Activated CD4-positive, alpha-beta T cell treated with anti-CD3 and anti-CD28 coated beads for 24 hours (primary cell): ENCODE measurements around the gene SMCO4.
"Not testable (repeated sequence)": the region's sequence is repeated elsewhere in the genome, so short reads cannot be mapped to it uniquely, and the experiment has no call there.

Experiments used
- DNase-seq, 2 donors: peaks; one replicate each; pipeline ENCODE4 v3.0.0-alpha.2; 2020; ENCODE audit warnings: low read depth in 2 of 2

The SMCO4 gene

DNA sequence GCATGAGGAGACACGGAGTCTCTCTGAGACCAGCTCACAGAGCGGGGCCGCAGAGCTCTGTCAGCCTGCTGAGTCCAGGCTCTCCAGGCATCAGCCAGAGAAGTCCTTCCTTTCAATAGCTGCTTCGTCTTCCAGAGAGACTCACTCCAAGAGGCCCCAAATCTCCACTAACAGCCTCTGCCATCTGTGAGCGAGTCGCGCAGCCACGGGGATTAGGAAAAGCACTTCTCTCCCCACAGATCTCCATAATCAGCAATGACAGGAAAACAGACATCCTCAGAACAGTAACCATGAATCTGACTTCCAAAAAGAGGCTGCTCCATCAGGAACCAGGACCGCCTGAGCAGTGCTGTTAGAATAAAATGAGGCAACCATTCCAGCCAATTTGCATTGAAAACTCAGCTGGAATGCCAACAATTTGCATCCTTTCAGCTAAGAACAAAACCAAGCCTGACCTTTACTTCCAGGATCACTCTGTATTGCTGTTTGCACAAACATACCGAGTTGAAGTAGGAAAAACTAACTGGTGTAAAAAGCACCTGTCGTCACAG lies 65.4 kb downstream of the SMCO4 start:
- no peak for DNase-seq

DNA sequence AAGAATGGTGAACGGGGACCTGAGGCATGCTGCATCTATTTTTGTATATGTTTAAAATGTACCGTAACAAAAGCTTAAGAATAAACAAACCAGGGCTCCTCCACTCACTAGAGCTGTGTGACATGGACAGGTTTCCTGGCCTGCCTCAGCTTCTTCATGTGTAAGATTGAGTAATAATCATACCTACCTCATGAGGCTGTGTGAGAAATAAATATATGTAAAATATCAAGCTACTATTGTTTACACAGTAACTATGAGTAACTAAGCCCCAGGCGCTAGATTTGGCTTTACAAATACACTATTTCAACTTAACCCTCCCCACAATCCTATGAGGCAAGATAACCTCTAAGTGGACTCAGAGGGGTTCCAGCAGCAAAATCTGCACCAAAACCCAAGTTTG lies 66.4 kb downstream of the SMCO4 start:
- no peak for DNase-seq

GRCh38 chr11:93474123-93474522 lies 69.1 kb downstream of the SMCO4 start:
- no peak for DNase-seq

DNA sequence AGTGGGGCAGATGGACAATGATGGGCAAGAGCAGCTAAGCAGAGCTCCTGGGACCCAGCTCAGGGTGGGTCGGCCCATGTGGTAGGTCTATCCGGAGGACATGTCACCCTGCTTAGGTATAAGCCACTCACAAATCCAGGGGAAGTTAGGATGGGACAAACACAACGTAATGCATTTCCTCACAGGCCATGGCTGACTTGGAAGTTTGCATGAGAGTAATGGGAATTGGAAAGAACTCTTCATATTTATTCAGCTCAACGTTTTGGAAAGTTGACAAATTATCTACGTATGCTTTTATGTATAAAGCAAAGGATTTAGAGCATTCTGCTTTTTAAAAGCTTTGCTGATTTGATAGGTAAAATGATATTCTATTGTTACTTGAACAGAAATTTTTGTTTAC lies 74.9 kb downstream of the SMCO4 start:
- DNase-seq = no peak

GRCh38 chr11:93467054-93467453 lies 76.1 kb downstream of the SMCO4 start:
- no peak for DNase-seq

GRCh38 chr11:93464927-93465540 lies 78.2 kb downstream of the SMCO4 start:
- DNase-seq = no peak

DNA sequence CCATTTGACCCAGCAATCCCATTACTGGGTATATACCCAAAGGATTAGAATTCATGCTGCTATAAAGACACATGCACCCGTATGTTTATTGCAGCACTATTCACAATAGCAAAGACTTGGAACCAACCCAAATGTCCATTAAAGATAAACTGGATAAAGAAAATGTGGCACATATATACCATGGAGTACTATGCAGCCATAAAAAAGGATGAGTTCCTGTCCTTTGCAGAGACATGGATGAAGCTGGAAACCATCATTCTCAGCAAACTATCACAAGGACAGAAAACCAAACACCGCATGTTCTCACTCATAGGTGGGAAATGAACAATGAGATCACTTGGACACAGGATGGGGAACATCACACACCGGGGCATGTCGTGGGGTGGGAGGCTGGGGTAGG lies 79.5 kb downstream of the SMCO4 start:
- not testable (repeated sequence) for DNase-seq

DNA sequence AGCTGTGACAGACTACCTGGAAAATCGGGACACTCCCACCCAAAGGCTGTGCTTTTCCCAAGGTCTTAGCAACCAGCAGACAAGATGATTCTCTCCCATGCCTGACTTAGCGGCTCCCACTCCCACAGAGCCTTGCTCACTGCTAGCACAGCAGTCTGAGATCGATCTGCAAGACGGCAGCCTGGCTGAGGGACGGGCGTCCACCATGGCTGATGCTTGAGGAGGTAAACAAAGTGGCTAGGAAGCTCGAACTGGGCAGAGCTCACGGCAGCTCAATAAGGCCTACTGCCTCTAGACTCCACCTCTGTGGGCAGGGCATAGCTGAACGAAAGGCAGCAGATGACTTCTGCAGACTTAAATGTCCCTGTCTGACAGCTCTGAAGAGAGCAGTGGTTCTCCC lies 84.9 kb downstream of the SMCO4 start:
- DNase-seq = no peak

DNA sequence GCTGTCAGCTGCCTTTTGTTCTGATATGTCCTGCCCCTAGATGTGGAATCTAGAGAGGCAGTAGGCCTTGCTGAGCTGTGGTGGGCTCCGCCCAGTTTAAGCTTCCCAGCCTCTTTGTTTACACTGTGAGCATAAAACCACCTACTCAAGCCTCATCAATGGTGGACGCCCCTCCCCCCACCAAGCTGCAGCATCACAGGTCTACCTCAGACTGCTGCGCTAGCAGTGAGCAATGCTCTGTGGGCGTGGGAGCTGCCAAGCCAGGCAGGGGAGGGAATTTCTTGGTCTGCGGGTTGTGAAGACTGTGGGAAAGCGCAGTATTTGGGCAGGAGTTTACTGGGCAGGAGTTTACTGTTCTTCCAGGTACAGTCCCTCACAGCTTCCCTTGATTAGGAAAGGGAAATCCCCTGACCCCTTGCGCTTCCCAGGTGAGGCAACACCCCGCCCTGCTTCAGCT lies 98.5 kb downstream of the SMCO4 start:
- DNase-seq = peak; percentile 3 to 6

DNA sequence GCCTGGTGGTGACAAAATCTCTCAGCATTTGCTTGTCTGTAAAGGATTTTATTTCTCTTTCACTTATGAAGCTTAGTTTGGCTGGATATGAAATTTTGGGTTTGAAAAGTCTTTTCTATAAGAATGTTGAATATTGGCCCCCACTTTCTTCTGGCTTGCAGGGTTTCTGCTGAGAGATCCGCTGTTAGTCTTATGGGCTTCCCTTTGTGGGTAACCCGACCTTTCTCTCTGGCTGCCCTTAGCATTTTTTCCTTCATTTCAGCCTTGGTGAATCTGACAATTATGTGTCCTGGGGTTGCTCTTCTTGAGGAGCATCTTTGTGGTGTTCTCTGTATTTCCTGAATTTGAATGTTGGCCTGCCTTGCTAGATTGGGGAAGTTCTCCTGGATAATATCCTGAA lies 100.0 kb downstream of the SMCO4 start:
- not testable (repeated sequence) for DNase-seq

GRCh38 chr11:93432247-93432646 lies 110.9 kb downstream of the SMCO4 start:
- DNase-seq = no peak
